Epithelial cell of proximal tubule (primary cell): ENCODE data around the gene SLC7A14. TPM values are rescaled to one million over a fixed set of nuclear protein-coding genes. Genes with fewer than 3 reads are reported as not detected.
A peak's percentile ranks its signal among the peaks of the same experiment; 100 is the strongest.

Experiments
- DNase-seq: peaks from one replicate; pipeline ENCODE4 v3.0.0-alpha.2; 2011; ENCODE audit warnings: low read depth
- H3K4me3 ChIP-seq: 2 replicates; pipeline ENCODE4 v1.5.1; 2011; ENCODE audit warnings: low read depth, mild to moderate bottlenecking, low read length
- total RNA-seq: library from RNA; depleted of rRNA; stranded (reverse); fragments of >200 nt; gene quantifications from 2 replicates; pipeline ENCODE4 v1.2.3, GENCODE V29; 2015
- TF ChIP-seq, protein P1 (sequence below): conservative IDR thresholded peaks from 2 replicates; pipeline ENCODE4 v1.5.1; 2012; ENCODE audit warnings: low read depth, mild to moderate bottlenecking, low read length

SLC7A14 gene
- total RNA-seq, 1 donor from 2014 or later: 0.12 TPM

GRCh38 chr3:170421111-170421641 lies 164.7 kb downstream of the SLC7A14 start:
- TF ChIP-seq, protein P1, sequence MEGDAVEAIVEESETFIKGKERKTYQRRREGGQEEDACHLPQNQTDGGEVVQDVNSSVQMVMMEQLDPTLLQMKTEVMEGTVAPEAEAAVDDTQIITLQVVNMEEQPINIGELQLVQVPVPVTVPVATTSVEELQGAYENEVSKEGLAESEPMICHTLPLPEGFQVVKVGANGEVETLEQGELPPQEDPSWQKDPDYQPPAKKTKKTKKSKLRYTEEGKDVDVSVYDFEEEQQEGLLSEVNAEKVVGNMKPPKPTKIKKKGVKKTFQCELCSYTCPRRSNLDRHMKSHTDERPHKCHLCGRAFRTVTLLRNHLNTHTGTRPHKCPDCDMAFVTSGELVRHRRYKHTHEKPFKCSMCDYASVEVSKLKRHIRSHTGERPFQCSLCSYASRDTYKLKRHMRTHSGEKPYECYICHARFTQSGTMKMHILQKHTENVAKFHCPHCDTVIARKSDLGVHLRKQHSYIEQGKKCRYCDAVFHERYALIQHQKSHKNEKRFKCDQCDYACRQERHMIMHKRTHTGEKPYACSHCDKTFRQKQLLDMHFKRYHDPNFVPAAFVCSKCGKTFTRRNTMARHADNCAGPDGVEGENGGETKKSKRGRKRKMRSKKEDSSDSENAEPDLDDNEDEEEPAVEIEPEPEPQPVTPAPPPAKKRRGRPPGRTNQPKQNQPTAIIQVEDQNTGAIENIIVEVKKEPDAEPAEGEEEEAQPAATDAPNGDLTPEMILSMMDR: no peak
- no peak for DNase-seq
- no peak overlapping the region for H3K4me3 ChIP-seq

- H3K4me3 ChIP-seq: no peak overlapping the region
- TF ChIP-seq, protein P1: no peak
- no peak for DNase-seq
These were observed 165.5 kb downstream of the SLC7A14 start for GRCh38 chr3:170420307-170420821.

GRCh38 chr3:170419557-170420087 lies 166.3 kb downstream of the SLC7A14 start:
- H3K4me3 ChIP-seq: no peak overlapping the region
- TF ChIP-seq, protein P1: no peak
- no peak for DNase-seq

DNA sequence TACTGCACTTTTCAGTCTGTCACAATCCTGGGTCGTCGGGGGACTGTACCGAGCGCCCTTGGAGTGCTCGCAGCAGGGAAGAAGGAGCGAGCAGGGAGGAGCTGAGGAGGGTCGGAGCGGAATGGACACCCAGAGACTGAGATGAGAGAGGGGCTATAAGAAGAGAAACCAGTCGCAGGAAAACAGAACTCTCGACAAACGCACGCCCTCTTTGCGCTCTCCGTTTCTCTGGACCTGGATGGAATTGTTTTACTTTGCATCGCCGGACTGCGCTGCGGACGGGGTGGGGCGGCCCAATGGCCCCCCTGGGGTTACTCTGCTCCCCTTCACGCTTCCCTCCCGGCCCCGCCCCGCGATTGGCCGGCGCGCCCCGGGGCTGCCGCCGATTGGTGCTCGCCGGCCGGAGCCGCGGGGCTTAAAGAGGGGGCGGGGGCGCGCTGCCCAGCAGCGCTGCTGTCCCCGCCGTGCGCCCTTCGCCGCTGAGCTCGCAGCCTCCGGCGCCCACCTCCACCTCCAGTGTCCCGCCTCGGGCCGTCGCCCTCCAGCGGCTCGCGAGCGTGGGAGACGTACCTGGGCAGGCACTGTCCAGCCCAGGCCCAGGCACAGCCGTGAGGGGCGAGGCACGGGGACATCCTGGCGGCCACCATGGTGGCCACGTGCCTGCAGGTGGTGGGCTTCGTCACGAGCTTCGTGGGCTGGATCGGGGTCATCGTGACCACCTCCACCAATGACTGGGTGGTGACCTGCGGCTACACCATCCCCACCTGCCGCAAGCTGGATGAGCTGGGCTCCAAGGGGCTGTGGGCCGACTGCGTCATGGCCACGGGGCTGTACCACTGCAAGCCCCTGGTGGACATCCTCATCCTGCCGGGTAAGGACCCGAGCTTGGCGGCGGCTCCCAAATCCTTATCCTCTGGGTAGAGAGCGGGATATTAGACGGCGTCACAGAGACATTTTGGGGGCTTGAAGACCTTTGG lies 167.2 kb downstream of the SLC7A14 start, which contains the start of gene CLDN11:
CLDN11 (plus strand) TSS at position 447 of the 977 bp plus-strand sequence; CDS start at position 646, 199 bp downstream.
- TF ChIP-seq, protein P1: no peak
- DNase-seq: no peak
- peak within 1 kb of the TSS; percentile 38 for H3K4me3 ChIP-seq

DNA sequence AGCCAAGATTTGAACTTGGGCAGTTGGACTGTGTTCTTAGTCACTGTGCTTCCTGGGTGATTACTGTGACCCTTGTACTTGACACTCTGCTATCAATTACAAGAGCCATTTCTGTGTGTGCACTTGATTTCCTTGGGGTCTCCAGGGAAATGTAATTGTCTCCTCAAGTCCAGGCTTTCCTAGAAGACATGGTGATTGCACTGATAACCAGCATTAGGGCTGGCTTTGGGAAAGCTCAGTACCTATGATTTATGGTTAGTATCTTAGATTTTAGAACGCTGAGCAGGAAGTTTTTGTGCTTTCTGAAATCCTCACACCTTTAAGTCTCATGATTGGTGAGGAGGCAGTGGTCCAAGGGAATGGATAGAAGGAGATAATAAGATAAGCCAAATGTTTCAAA lies 168.8 kb downstream of the SLC7A14 start:
- no peak for DNase-seq
- no peak overlapping the region for H3K4me3 ChIP-seq
- TF ChIP-seq, protein P1: no peak

DNA sequence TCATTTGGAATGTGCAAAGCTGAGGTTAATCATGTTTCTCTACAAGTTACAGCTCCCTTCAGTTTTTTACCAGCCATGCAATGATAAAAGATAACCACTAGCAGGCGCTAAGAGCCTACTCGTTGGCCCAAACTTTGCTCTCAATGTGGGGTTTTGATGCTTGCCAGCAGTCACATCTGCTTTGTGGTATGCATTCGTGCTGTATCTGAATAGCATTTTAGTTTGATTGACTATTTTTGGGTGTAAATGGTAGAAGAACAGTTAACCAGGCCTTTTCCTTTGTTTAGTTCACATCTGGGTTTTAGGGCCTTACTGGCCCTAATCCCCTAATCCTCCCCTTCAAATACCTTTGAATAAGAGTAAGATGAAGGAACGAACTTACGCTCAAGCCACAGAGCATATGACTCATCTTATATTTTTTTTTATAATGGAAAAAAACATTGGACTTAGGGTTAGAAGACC lies 171.6 kb downstream of the SLC7A14 start:
- H3K4me3 ChIP-seq: no peak overlapping the region
- TF ChIP-seq, protein P1: peak; percentile 100
- no peak for DNase-seq
